Immature natural killer cell (primary cell): ENCODE results near the gene ARG1. TPM values are rescaled to one million over a fixed set of nuclear protein-coding genes. Genes with fewer than 3 reads are reported as not detected.

Experiments
- DNase-seq, 3 donors: peaks; one replicate each; pipeline ENCODE4 v3.0.0; 2022; ENCODE audit warnings: mixed read lengths in 1 of 3
- H3K27ac Mint-ChIP-seq, 6 donors: one replicate each; pipeline ENCODE4 v1.8.0; 2020; ENCODE audit warnings: mixed read lengths in 6 of 6, mild to moderate bottlenecking in 5 of 6, inconsistent platforms in 4 of 6, moderate library complexity in 3 of 6
- H3K27me3 Mint-ChIP-seq, 3 donors: one replicate each; pipeline ENCODE4 v1.8.0; 2020 to 2021; ENCODE audit warnings: low read depth in 3 of 3, mild to moderate bottlenecking in 3 of 3, mixed read lengths in 3 of 3, moderate library complexity in 3 of 3, inconsistent platforms in 1 of 3
- H3K36me3 Mint-ChIP-seq, 3 donors: one replicate each; pipeline ENCODE4 v1.8.0; 2020; ENCODE audit warnings: mixed read lengths in 3 of 3, inconsistent platforms in 2 of 3, mild to moderate bottlenecking in 2 of 3
- H3K4me1 Mint-ChIP-seq, 2 donors: one replicate each; pipeline ENCODE4 v1.8.0; 2020; ENCODE audit warnings: inconsistent platforms in 2 of 2, mild to moderate bottlenecking in 2 of 2, mixed read lengths in 2 of 2, moderate library complexity in 1 of 2
- H3K4me3 Mint-ChIP-seq, 5 donors: one replicate each; pipeline ENCODE4 v1.8.0; 2020; ENCODE audit warnings: mild to moderate bottlenecking in 5 of 5, mixed read lengths in 5 of 5, inconsistent platforms in 3 of 5, moderate library complexity in 3 of 5
- H3K9me3 Mint-ChIP-seq, 6 donors: one replicate each; pipeline ENCODE4 v1.8.0; 2020; ENCODE audit warnings: mild to moderate bottlenecking in 6 of 6, mixed read lengths in 6 of 6, inconsistent platforms in 4 of 6, moderate library complexity in 3 of 6
- polyA plus RNA-seq, 3 donors: library from polyadenylated mRNA; unstranded; fragments of 300-500 nt; fragmentation: Illumina TruSeq; gene quantifications; one replicate each; pipeline ENCODE4 v1.2.3, GENCODE V29; 2021

Gene ARG1
- polyA plus RNA-seq, 3 donors from 2014 or later: not detected

GRCh38 chr6:131558922-131559321 is 14.1 kb upstream of the ARG1 start:
- H3K36me3 Mint-ChIP-seq: no peaks in the 10 kb centered on the region

GRCh38 chr6:131561925-131562707 is 10.9 kb upstream of the ARG1 start:
- H3K4me3 Mint-ChIP-seq: no peak overlapping the region

More at GRCh38 chr6:131558922-131559321, 14.1 kb upstream of the ARG1 start:
- H3K27ac Mint-ChIP-seq: no peak overlapping the region
- H3K9me3 Mint-ChIP-seq: no peaks in the 10 kb centered on the region
- no peak overlapping the region for H3K4me3 Mint-ChIP-seq
- peaks cover under 1 to 5% (median 4%) of the 10 kb centered on the region in 3 donors for H3K27me3 Mint-ChIP-seq
- no peak for DNase-seq
- H3K4me1 Mint-ChIP-seq: no peaks in the 10 kb centered on the region

GRCh38 chr6:131565056-131565455 is 8.0 kb upstream of the ARG1 start:
- no peaks in the 10 kb centered on the region for H3K4me1 Mint-ChIP-seq
- H3K36me3 Mint-ChIP-seq: peaks cover 0 to 11% (median 10%) of the 10 kb centered on the region in 3 donors
- peaks cover 0 to 3% (median 1%) of the 10 kb centered on the region in 3 donors for H3K27me3 Mint-ChIP-seq
- no peak for DNase-seq
- H3K27ac Mint-ChIP-seq: no peak overlapping the region
- no peaks in the 10 kb centered on the region for H3K9me3 Mint-ChIP-seq
- H3K4me3 Mint-ChIP-seq: no peak overlapping the region

More at GRCh38 chr6:131561925-131562707, 10.9 kb upstream of the ARG1 start:
- Mint-ChIP-seq H3K36me3 (peaks cover 0 to 8% (median 5%) of the 10 kb centered on the region in 3 donors), H3K27me3 (peaks cover 0 to 5% (median 4%) of the 10 kb centered on the region in 3 donors), H3K27ac (no peak overlapping the region), H3K9me3 (no peaks in the 10 kb centered on the region), H3K4me1 (no peaks in the 10 kb centered on the region)
- no peak for DNase-seq

GRCh38 chr6:131568726-131569125 is 4.3 kb upstream of the ARG1 start:
- Mint-ChIP-seq H3K4me1 (no peaks in the 10 kb centered on the region), H3K36me3 (peaks cover 18 to 31% (median 29%) of the 10 kb centered on the region in 3 donors), H3K9me3 (no peaks in the 10 kb centered on the region), H3K27ac (no peak overlapping the region), H3K4me3 (no peak overlapping the region), H3K27me3 (peaks cover 0 to 1% (median 0%) of the 10 kb centered on the region in 3 donors)
- no peak for DNase-seq

GRCh38 chr6:131574133-131574532 is 1.1 kb downstream of the ARG1 start:
- DNase-seq: no peak
- H3K36me3 Mint-ChIP-seq: peaks cover 26 to 28% (median 27%) of the 10 kb centered on the region in 3 donors
- H3K27me3 Mint-ChIP-seq: peaks cover 0 to 1% (median 0%) of the 10 kb centered on the region in 3 donors
- no peaks in the 10 kb centered on the region for H3K9me3 Mint-ChIP-seq
- no peaks in the 10 kb centered on the region for H3K4me1 Mint-ChIP-seq
- H3K27ac Mint-ChIP-seq: no peak overlapping the region
- H3K4me3 Mint-ChIP-seq: no peak overlapping the region

- Mint-ChIP-seq H3K4me3 (no peak overlapping the region), H3K4me1 (no peaks in the 10 kb centered on the region), H3K27me3 (peaks cover 0 to 1% (median 0%) of the 10 kb centered on the region in 3 donors), H3K27ac (no peak overlapping the region), H3K9me3 (no peaks in the 10 kb centered on the region), H3K36me3 (peaks cover 26 to 29% (median 28%) of the 10 kb centered on the region in 3 donors)
- DNase-seq: no peak
These were observed 1.7 kb downstream of the ARG1 start for GRCh38 chr6:131574686-131575085.

GRCh38 chr6:131575834-131576478 is 2.9 kb downstream of the ARG1 start:
- peaks cover 16 to 33% (median 24%) of the 10 kb centered on the region in 3 donors for H3K36me3 Mint-ChIP-seq
- H3K27ac Mint-ChIP-seq: peak overlapping the region in 2 of 6 donors; percentile 9 to 10
- DNase-seq: no peak
- H3K4me3 Mint-ChIP-seq: no peak overlapping the region
- no peaks in the 10 kb centered on the region for H3K27me3 Mint-ChIP-seq
- H3K9me3 Mint-ChIP-seq: no peaks in the 10 kb centered on the region
- no peaks in the 10 kb centered on the region for H3K4me1 Mint-ChIP-seq

GRCh38 chr6:131581523-131581922 is 8.5 kb downstream of the ARG1 start:
- DNase-seq: no peak
- Mint-ChIP-seq H3K4me3 (no peak overlapping the region), H3K4me1 (no peaks in the 10 kb centered on the region), H3K27ac (no peak overlapping the region), H3K36me3 (peaks cover 3 to 42% (median 14%) of the 10 kb centered on the region in 3 donors), H3K27me3 (no peaks in the 10 kb centered on the region), H3K9me3 (no peaks in the 10 kb centered on the region)

- Mint-ChIP-seq H3K27me3 (no peaks in the 10 kb centered on the region), H3K9me3 (no peaks in the 10 kb centered on the region), H3K27ac (no peak overlapping the region), H3K4me3 (no peak overlapping the region), H3K36me3 (peaks cover 15 to 48% (median 23%) of the 10 kb centered on the region in 3 donors), H3K4me1 (no peaks in the 10 kb centered on the region)
- no peak for DNase-seq
These were observed 13.5 kb downstream of the ARG1 start for GRCh38 chr6:131586543-131586942.

- H3K27ac Mint-ChIP-seq: no peak overlapping the region
- peaks cover 19 to 57% (median 27%) of the 10 kb centered on the region in 3 donors for H3K36me3 Mint-ChIP-seq
- H3K4me3 Mint-ChIP-seq: no peak overlapping the region
These were observed 14.9 kb downstream of the ARG1 start for GRCh38 chr6:131587909-131588308.

GRCh38 chr6:131588643-131589042 is 15.6 kb downstream of the ARG1 start:
- Mint-ChIP-seq H3K4me1 (no peaks in the 10 kb centered on the region), H3K4me3 (no peak overlapping the region), H3K9me3 (no peaks in the 10 kb centered on the region), H3K36me3 (peaks cover 20 to 57% (median 30%) of the 10 kb centered on the region in 3 donors), H3K27ac (peak overlapping the region in 2 of 6 donors; percentile 19 to 26), H3K27me3 (no peaks in the 10 kb centered on the region)
- DNase-seq: no peak

More at GRCh38 chr6:131587909-131588308, 14.9 kb downstream of the ARG1 start:
- no peak for DNase-seq
- Mint-ChIP-seq H3K9me3 (no peaks in the 10 kb centered on the region), H3K27me3 (no peaks in the 10 kb centered on the region), H3K4me1 (no peaks in the 10 kb centered on the region)

- Mint-ChIP-seq H3K36me3 (peaks cover 30 to 60% (median 40%) of the 10 kb centered on the region in 3 donors), H3K4me3 (no peak overlapping the region), H3K9me3 (no peaks in the 10 kb centered on the region), H3K27ac (no peak overlapping the region), H3K27me3 (peaks cover 0 to 2% (median 0%) of the 10 kb centered on the region in 3 donors), H3K4me1 (no peaks in the 10 kb centered on the region)
- DNase-seq: no peak
These were observed 19.9 kb downstream of the ARG1 start for GRCh38 chr6:131592935-131593334.

- no peaks in the 10 kb centered on the region for H3K4me1 Mint-ChIP-seq
- no peak overlapping the region for H3K27ac Mint-ChIP-seq
- no peak for DNase-seq
- H3K27me3 Mint-ChIP-seq: peaks cover 0 to 2% (median 0%) of the 10 kb centered on the region in 3 donors
- H3K9me3 Mint-ChIP-seq: no peaks in the 10 kb centered on the region
- no peak overlapping the region for H3K4me3 Mint-ChIP-seq
- H3K36me3 Mint-ChIP-seq: peaks cover 31 to 61% (median 49%) of the 10 kb centered on the region in 3 donors
These were observed 21.0 kb downstream of the ARG1 start for GRCh38 chr6:131594074-131594473.

GRCh38 chr6:131597446-131597845 is 24.4 kb downstream of the ARG1 start:
- Mint-ChIP-seq H3K4me3 (no peak overlapping the region), H3K27ac (peak overlapping the region in 1 of 6 donors; percentile 31), H3K9me3 (no peaks in the 10 kb centered on the region), H3K27me3 (peaks cover 0 to 2% (median 2%) of the 10 kb centered on the region in 3 donors), H3K4me1 (no peaks in the 10 kb centered on the region), H3K36me3 (peaks cover 35 to 62% (median 54%) of the 10 kb centered on the region in 3 donors)
- DNase-seq: peak in 1 of 3 donors; percentile 6
